ENCODE results near the gene PARVG.
A peak's percentile ranks its signal among the peaks of the same experiment; 100 is the strongest.

Gene PARVG

DNA sequence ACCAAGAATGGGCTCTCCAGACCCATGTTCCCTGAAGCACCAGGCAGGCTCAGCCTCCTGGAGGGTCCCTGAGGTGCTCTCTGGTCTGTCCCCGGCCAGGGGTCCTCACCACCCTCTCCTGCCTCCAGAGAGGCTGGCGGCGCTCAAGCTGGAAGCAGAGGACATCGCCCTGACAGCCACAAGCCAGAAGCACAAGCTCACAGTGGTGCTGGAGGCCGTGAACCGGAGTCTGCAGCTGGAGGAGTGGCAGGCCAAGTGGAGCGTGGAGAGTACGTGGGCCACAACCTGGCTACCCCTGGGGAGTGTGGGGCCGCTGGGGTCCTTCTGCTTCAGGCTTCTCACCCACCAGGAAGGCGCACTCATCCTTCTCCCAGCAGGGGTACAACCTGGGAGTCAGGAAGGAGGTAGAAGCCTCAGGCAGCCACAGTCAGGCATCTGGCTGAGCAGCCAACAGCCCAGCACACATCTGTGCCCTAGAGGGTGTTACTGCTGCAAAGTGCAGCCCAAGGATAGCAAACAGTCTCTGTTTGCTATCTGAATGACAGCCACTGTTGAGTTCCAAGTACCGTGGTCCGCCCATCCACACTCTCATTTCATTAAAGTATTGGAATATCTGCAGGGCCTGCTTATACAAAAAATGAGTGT is 8.4 kb downstream of the PARVG start:
- TF ChIP-seq GATA1 (IDR thresholded peaks at IDR 0.05; ENCODE audit: low read depth, low read length) (no peak), POLR2A (IDR thresholded peaks at IDR 0.05; ENCODE audit: low read length) (no peak)
- no peak for DNase-seq

DNA sequence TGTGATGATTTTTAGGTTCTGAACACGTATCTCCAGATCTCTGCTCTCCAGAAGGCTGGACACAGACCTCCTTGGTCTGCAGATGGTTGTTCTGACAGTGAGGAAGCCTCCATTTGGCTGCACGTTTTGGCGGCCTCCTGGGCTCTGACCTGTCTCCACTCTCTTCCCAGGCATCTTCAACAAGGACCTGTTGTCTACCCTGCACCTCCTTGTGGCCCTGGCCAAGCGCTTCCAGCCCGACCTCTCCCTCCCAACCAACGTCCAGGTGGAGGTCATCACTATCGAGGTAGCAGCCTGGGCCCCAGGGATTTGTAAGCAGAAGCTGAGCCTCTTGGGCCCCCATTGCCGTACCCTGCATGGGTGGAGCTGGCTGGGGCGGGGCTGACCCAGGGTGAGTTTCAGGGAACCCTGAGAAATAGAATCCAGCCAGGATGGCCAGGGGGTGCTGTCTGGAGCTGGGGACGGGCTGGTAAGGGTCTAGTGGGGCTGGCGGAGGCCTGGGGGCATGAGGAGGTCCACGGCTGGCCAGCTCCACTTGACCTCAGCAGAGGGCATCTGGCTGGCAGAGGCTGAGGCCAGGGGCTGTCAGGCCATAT is 9.8 kb downstream of the PARVG start:
- TF ChIP-seq GATA1 (IDR thresholded peaks at IDR 0.05; ENCODE audit: low read depth, low read length) = no peak
- no peak for TF ChIP-seq POLR2A (IDR thresholded peaks at IDR 0.05; ENCODE audit: low read length)
- DNase-seq = no peak

DNA sequence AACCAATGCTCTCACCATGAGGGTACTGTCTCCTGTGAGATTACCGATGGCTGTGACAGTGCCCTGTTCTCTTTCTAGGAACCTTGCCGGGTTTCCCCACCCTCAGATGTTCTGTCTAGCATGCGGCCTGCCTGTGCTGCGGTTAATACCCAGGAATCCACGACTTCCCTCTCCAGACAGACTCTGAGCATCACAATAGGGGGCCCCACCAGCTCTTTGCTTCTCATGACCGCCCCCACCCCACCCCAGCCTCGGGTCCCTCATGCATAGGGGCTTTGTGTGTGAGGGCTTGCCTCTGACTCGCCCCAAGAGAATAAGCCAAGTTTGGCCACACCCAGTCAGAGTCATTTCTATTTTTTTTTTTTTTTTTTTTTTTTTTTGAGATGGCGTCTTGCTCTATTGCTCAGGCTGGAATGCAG is 10.3 kb downstream of the PARVG start:
- TF ChIP-seq GATA1 (IDR thresholded peaks at IDR 0.05; ENCODE audit: low read depth, low read length) = no peak
- TF ChIP-seq POLR2A (IDR thresholded peaks at IDR 0.05; ENCODE audit: low read length) = no peak
- DNase-seq = no peak

DNA sequence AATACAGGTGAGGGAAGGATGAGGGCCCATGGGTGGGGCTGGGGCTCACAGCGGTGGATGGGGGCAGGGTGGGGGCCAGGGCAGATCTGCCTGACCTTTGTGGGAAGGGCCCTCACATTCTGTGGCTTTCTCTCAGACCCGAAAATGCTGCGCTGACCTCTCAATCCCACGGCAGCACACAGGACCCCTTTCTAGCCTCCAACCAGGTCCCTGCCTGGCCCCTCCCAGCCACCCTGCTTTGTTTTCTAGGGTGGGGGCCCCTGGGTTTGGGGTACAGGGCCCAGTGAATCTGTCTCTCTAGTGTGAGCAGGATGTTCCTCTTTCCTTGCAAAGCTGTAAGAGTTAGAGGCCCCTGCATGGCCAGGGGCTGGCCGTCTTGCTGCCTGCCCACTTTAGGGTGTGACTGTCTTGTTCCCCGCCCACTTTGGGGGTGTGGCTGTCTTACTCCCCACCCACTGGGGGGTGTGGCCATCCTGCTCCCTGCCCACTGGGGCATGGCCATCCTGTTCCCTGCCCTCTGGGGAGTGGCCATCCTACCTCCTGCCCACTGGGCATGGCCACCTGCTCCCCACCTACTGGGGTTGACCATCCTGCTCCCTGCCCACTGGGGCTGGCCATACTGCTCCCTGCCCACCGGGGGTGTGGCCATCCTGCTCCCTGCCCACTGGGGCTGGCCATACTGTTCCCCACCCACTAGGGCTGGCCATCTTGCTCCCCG is 11.5 kb downstream of the PARVG start:
- TF ChIP-seq POLR2A (IDR thresholded peaks at IDR 0.05; ENCODE audit: low read length) (no peak), GATA1 (IDR thresholded peaks at IDR 0.05; ENCODE audit: low read depth, low read length) (no peak)
- DNase-seq = peak; percentile 59

DNA sequence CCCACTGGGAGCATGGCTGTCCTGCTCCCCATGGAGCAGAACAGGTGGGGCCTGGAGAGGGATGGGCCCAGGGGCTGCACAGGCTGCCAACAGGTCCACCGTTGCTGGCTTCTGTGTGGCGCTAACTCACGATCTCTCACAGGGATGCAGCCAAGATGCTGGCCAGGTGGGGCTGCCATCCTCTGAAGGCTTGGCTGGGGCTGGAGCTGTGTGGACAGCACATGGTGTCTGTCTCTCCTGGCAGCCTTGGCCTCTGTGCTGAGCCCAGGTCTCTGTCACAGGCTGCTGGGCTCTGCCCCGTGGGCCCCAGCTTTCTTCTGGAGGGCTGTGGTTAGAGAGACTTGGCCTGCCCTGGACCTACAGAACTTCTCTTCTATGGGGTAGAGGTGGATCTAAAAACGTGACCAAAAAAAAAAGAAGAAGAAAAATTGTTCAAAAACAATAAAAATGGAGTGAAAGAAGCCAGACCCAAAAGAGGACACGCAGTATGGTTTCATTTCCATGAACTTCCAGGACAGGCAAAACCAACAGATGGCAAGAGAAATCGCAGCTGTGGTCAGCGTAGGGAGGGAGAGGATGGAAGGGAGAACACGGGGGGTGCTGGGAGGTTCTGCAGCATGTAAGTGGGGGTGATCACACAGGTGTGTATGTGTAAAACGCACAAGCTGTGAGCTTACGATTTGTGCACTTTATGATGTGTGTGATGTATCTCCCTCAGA is 12.2 kb downstream of the PARVG start:
- no peak for DNase-seq
- TF ChIP-seq GATA1 (IDR thresholded peaks at IDR 0.05; ENCODE audit: low read depth, low read length) (no peak), POLR2A (IDR thresholded peaks at IDR 0.05; ENCODE audit: low read length) (no peak)

DNA sequence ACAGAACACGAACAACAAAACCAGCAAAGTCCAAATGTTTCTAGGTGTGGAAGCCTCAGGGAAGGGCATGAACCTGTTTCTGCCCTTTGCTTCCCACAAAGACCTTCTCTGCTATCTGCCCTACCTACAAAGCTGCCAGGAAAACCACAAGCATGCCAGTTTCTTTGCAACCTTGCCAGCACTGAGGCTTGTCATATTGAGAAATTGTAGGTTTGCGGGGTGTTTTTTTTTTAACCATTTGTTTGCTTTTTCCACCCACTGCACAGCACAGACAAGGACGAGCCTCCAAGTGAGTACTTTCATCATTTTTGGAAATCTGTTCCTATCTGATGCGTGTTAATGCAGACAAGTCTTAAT is 12.8 kb downstream of the PARVG start:
- TF ChIP-seq POLR2A (IDR thresholded peaks at IDR 0.05; ENCODE audit: low read length) (no peak), GATA1 (IDR thresholded peaks at IDR 0.05; ENCODE audit: low read depth, low read length) (no peak)
- DNase-seq = no peak

DNA sequence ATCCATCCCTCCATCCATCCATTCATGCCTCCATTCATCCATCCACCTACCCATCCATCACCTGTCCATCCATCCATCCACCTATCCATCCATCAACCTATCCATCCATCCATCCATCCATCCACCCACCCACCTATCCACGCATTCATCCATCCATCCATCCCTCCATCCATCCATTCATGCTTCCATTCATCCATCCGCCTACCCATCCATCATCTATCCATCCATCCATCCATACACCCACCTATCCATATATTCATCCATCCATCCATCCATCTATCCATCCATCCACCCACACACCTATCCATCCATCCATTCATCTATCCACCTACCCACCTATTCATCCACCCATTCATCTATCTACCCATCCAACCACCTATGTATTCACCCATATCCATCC is 13.8 kb downstream of the PARVG start:
- TF ChIP-seq GATA1 (IDR thresholded peaks at IDR 0.05; ENCODE audit: low read depth, low read length) = no peak
- TF ChIP-seq POLR2A (IDR thresholded peaks at IDR 0.05; ENCODE audit: low read length) = no peak
- DNase-seq = no peak

DNA sequence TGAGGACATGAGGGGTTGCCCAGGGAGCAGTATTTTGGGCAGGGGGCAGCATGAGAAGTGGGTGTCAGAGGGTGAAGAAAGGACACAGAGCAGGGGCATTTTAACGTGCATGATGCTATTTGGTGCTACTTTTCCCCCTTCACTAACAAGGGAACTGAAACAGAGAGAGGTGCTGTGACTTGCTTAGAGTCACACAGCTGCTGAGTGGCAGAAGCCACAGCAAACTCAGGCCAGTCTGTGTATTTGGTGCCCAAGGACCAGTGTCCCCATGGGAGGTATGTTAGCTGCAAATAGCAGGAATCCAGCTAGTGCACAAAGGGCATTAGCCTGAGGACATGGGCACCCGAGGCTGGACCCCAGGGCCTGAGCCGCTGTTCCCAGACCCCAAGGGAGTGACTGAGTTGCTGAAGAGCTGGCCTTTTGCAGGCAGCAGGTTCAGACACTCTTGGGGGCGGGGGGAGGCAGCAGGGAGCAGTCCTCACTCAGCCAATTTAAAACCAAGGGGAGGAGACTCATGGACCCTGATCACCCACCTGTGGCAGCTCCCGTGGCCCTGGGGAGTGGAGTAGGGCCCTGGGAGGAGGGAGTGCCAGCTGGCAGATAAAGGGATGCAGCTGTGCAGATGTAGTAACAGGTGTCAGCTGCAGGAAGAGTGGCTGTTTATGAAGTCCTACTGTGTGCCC is 14.6 kb downstream of the PARVG start:
- DNase-seq = no peak
- TF ChIP-seq POLR2A (IDR thresholded peaks at IDR 0.05; ENCODE audit: low read length) (no peak), GATA1 (IDR thresholded peaks at IDR 0.05; ENCODE audit: low read depth, low read length) (no peak)

DNA sequence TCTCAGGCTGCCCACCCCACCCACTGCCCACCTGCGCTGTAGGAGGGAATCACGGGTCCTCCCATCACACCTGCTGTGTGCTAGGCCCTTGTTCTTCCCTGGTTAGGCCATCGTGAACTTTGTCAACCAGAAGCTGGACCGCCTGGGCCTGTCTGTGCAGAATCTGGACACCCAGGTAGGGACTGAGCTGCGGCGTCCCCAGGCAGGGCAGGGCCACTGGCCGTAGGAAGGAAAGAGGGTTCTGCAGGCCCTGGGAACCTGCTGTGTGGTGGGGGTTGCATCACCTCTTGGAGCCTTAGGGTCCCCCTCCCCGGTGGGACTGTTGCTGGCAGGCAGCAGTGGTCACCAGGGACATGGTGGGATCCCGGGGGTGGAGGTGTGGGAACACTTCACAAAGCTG is 15.5 kb downstream of the PARVG start:
- no peak for TF ChIP-seq GATA1 (IDR thresholded peaks at IDR 0.05; ENCODE audit: low read depth, low read length)
- TF ChIP-seq POLR2A (IDR thresholded peaks at IDR 0.05; ENCODE audit: low read length) = no peak
- DNase-seq = no peak

DNA sequence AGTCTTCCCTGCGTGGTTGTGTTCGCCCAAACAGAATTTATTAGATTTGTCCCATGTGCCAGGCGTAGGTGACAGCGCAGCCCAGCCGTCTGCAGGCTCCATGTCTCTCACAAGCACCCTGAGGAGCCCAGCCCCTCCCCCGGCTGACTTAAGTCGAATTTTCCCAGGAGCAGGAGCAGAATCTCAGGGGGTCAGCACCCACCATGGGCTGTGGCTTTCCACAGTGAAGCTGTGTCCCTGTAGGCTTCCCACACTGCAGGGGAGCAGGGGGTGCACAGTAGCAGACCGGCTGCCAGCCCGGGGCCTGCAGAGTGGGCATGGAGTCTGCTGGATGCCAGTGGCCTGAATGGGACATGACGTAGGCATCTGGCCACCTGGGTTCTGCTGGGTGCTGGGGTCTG is 16.0 kb downstream of the PARVG start:
- DNase-seq = no peak
- no peak for TF ChIP-seq GATA1 (IDR thresholded peaks at IDR 0.05; ENCODE audit: low read depth, low read length)
- no peak for TF ChIP-seq POLR2A (IDR thresholded peaks at IDR 0.05; ENCODE audit: low read length)

DNA sequence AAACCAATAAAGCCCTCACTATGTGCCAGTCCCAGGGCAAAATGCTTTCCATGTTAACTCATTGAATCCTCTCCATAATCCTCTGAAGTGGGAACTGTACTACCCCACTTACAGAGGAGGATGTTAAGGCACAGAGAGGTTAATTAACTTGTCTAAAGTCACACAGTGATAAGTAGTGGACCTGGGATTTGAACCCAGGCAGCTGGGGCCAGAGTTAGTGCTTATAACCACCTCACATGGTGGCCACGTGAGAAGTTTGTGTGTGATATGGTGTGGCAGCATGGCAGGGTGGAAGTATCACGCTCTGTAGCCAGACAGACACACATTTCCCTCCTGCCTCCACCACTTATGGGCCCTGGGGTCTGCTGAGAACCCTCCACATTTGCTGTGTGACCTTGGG is 16.5 kb downstream of the PARVG start:
- DNase-seq = no peak
- TF ChIP-seq GATA1 (IDR thresholded peaks at IDR 0.05; ENCODE audit: low read depth, low read length) = no peak
- no peak for TF ChIP-seq POLR2A (IDR thresholded peaks at IDR 0.05; ENCODE audit: low read length)

DNA sequence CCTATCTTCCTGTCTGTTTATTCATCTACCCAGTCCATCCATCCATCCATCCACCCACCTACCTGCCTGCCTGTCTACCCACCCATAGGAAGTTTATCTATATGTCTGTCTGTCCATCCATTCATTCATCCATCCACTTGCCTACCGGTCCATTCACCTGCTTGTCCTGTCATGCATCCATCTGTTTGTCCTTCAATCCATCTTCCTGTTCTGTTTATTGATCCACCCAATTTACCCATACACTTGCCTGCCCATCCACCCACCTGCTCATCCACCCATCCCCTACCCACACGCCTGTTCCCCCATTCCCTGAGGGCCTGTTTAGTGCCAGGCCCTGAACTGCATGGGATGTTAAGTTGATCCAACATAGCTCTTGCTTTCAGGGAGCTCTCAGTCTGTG is 18.4 kb downstream of the PARVG start:
- TF ChIP-seq GATA1 (IDR thresholded peaks at IDR 0.05; ENCODE audit: low read depth, low read length) = no peak
- no peak for TF ChIP-seq POLR2A (IDR thresholded peaks at IDR 0.05; ENCODE audit: low read length)
- no peak for DNase-seq

DNA sequence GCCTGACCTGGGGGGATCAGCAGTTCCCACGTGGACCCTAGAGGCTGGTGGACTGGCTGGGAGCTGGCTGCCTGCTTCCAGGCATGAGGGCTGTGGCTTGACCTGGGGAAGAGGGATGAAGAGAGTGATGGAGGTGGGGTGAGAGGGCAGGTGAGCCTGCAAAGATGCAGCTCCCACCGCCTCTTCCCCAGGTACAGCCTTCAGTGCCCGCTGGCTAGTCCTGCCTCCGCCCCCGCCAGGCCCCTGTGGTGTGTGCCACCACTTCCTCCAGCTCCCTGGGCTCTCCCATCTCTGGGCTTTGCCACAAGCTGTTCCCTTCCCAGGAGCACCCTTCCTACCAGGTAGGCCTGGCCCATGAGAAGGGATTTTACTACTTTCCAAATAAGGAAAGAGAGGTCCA is 19.1 kb downstream of the PARVG start:
- no peak for TF ChIP-seq POLR2A (IDR thresholded peaks at IDR 0.05; ENCODE audit: low read length)
- TF ChIP-seq GATA1 (IDR thresholded peaks at IDR 0.05; ENCODE audit: low read depth, low read length) = no peak
- no peak for DNase-seq

DNA sequence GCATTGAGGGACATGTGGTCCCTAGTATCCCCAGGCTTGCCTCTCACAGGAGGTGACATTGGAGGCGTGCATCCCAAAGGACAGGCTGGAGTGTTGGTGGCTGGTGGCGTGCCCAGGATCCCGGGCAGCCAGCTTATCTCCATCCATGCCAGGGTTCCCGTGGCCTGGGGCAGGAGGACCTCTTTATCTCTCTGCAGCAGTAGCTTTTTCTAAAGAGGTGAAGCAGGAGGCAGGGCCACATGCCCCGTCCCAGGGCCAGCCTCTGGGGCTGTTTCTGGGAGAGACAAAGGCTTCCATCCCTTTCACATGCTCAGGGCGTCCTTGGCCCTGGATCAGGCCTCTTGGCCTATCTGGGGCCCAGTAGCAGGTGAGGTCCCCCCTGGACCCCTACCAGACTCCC is 19.7 kb downstream of the PARVG start:
- no peak for DNase-seq

More for the DNA sequence above, 19.7 kb downstream of the PARVG start:
- TF ChIP-seq POLR2A (IDR thresholded peaks at IDR 0.05; ENCODE audit: low read length) (no peak), GATA1 (IDR thresholded peaks at IDR 0.05; ENCODE audit: low read depth, low read length) (no peak)

Measured in erythroblast (primary cell).